ENCODE measurements around the gene CNGB1.
A peak's percentile ranks its signal among the peaks of the same experiment; 100 is the strongest.
"Not testable (repeated sequence)": the region's sequence is repeated elsewhere in the genome, so short reads cannot be mapped to it uniquely, and the experiment has no call there.

Gene CNGB1

GRCh38 chr16:57950382-57950781 is 20.5 kb downstream of the CNGB1 start:
- no peak for DNase-seq

- no peak for DNase-seq
Observed at GRCh38 chr16:57949595-57950238, 21.2 kb downstream of the CNGB1 start.

- DNase-seq = no peak
Observed at GRCh38 chr16:57949013-57949412, 21.9 kb downstream of the CNGB1 start.

GRCh38 chr16:57948027-57948426 is 22.9 kb downstream of the CNGB1 start:
- no peak for DNase-seq

- no peak for DNase-seq
Observed at GRCh38 chr16:57947261-57947660, 23.7 kb downstream of the CNGB1 start.

- DNase-seq = no peak
Observed at GRCh38 chr16:57946181-57946801, 24.6 kb downstream of the CNGB1 start.

GRCh38 chr16:57945740-57946138 is 25.2 kb downstream of the CNGB1 start:
- DNase-seq = no peak

- no peak for DNase-seq
Observed at GRCh38 chr16:57944970-57945739, 25.8 kb downstream of the CNGB1 start.

- not testable (repeated sequence) for DNase-seq
Observed at GRCh38 chr16:57943381-57943780, 27.5 kb downstream of the CNGB1 start.

- not testable (repeated sequence) for DNase-seq
Observed at GRCh38 chr16:57941901-57942300, 29.0 kb downstream of the CNGB1 start.

GRCh38 chr16:57941016-57941664 is 29.8 kb downstream of the CNGB1 start:
- DNase-seq = peak; percentile 47

GRCh38 chr16:57940382-57940966 is 30.5 kb downstream of the CNGB1 start:
- no peak for DNase-seq

GRCh38 chr16:57939872-57940224 is 31.1 kb downstream of the CNGB1 start:
- no peak for DNase-seq

GRCh38 chr16:57938936-57939871 is 31.7 kb downstream of the CNGB1 start:
- DNase-seq = peak; percentile 54

GRCh38 chr16:57938484-57938883 is 32.4 kb downstream of the CNGB1 start:
- no peak for DNase-seq

GRCh38 chr16:57937861-57938260 is 33.1 kb downstream of the CNGB1 start:
- no peak for DNase-seq

GRCh38 chr16:57935904-57936303 is 35.0 kb downstream of the CNGB1 start:
- DNase-seq = no peak

GRCh38 chr16:57930533-57930932 is 40.4 kb downstream of the CNGB1 start:
- no peak for DNase-seq

GRCh38 chr16:57929250-57929649 is 41.7 kb downstream of the CNGB1 start:
- no peak for DNase-seq

GRCh38 chr16:57926041-57926440 is 44.9 kb downstream of the CNGB1 start:
- DNase-seq = no peak

- no peak for DNase-seq
Observed at GRCh38 chr16:57925310-57925709, 45.6 kb downstream of the CNGB1 start.

GRCh38 chr16:57924514-57924913 is 46.4 kb downstream of the CNGB1 start:
- no peak for DNase-seq

Data from NCI-H2029 (cell line).